GM12878 (cell line): ENCODE data around the gene KCNMB4. TPM values are rescaled to one million over a fixed set of nuclear protein-coding genes. Genes with fewer than 3 reads are reported as not detected.

Experiments
- ATAC-seq: fragments of 200-7000 bp; cut with Tn5 transposase; 3 replicates; pipeline ENCODE4 v1.9.1; 2020; ENCODE audit warnings: mild to moderate bottlenecking, moderate library complexity
- BruUV-seq: library from RNA; stranded (reverse); fragments of 400-500 nt; replicated peaks from 2 replicates; lab custom pipeline; 2021; lab: Mats Ljungman, UMichigan
- CTCF ChIA-PET: fragments of 300-600 bp; sonication (Branson Sonifier 250); formaldehyde crosslinking; extraction: SDS; loops from one replicate; lab custom pipeline; 2021; ENCODE audit warnings: inconsistent platforms; lab: Yijun Ruan, JAX
- POLR2A ChIA-PET: fragments of 350-600 bp; formaldehyde crosslinking; extraction: SDS; loops from one replicate; lab custom pipeline; 2021; ENCODE audit warnings: inconsistent platforms; lab: Charles Lee
- RAD21 ChIA-PET: fragments of 300-600 bp; sonication (Branson Sonifier 250); formaldehyde crosslinking; loops from one replicate; lab custom pipeline; 2023; ENCODE audit warnings: antibody characterized with exemption; ENCODE audit not compliant: unreplicated experiment; lab: Charles Lee
- SMC1A ChIA-PET: fragments of 300-600 bp; sonication (Branson Sonifier 250); formaldehyde crosslinking; loops from one replicate; lab custom pipeline; 2023; ENCODE audit not compliant: unreplicated experiment, uncharacterized antibody; lab: Charles Lee
- DNase-seq: peaks from one replicate; pipeline ENCODE4 v3.0.0-alpha.2; 2011; ENCODE audit warnings: low read depth, low spot score
- FAIRE-seq: peaks from 3 replicates; lab custom pipeline; 2011; peaks lifted over from hg19 to GRCh38; lab: Jason Lieb, UNC
- H2AFZ ChIP-seq: 2 replicates; pipeline ENCODE4 v1.6.0; 2011; ENCODE audit warnings: low read depth, low read length, control low read depth; ENCODE audit not compliant: control insufficient read depth
- H3K27ac ChIP-seq: 2 replicates; pipeline ENCODE4 v1.5.1; 2011; ENCODE audit warnings: control low read depth; ENCODE audit not compliant: control insufficient read depth, insufficient read depth
- H3K27me3 ChIP-seq, 2 experiments: replicated peaks in 1 of 2; 2 replicates each; pipeline versions ENCODE4 v1.6.0 to v1.6.1; 2011; ENCODE audit warnings: low read length in 1 of 2; ENCODE audit not compliant: control insufficient read depth in 2 of 2, insufficient read depth in 2 of 2
- H3K36me3 ChIP-seq, 2 experiments: 2 replicates each; pipeline ENCODE4 v1.5.1; 2011; ENCODE audit warnings: low read length in 1 of 2; ENCODE audit not compliant: control insufficient read depth in 2 of 2, insufficient read depth in 2 of 2
- H3K4me1 ChIP-seq: 2 replicates; pipeline ENCODE4 v1.6.1; 2011; ENCODE audit warnings: mild to moderate bottlenecking, low read length, moderate library complexity, mixed read lengths; ENCODE audit not compliant: control insufficient read depth, insufficient read depth
- H3K4me2 ChIP-seq: 2 replicates; pipeline ENCODE4 v1.6.0; 2011; ENCODE audit warnings: control low read depth; ENCODE audit not compliant: control insufficient read depth, insufficient read depth
- H3K4me3 ChIP-seq: fragments of 200-600 bp; sonication (generic); 2 replicates; pipeline ENCODE4 v1.5.1; 2016
- H3K79me2 ChIP-seq: 2 replicates; pipeline ENCODE4 v1.6.0; 2011; ENCODE audit warnings: low read length; ENCODE audit not compliant: control insufficient read depth, insufficient read depth
- H3K9ac ChIP-seq: 2 replicates; pipeline ENCODE4 v1.8.0; 2011; ENCODE audit warnings: low read length, control low read depth, mixed read lengths; ENCODE audit not compliant: control insufficient read depth, insufficient read depth
- H3K9me3 ChIP-seq: replicated peaks from 3 replicates; pipeline ENCODE4 v1.5.1; 2011; ENCODE audit warnings: mild to moderate bottlenecking, low read length; ENCODE audit not compliant: control insufficient read depth, insufficient read depth
- H4K20me1 ChIP-seq: 2 replicates; pipeline ENCODE4 v1.6.0; 2011; ENCODE audit not compliant: control insufficient read depth, insufficient read depth
- BCL11A ChIP-seq: IDR thresholded peaks from 2 replicates; pipeline ENCODE4 v1.6.1; 2011; ENCODE audit warnings: low read depth, low read length
- BHLHE40 ChIP-seq, 2 experiments: fragments of 450-650 bp in 1 of 2; IDR thresholded peaks; 2 replicates each; pipeline ENCODE4 v1.6.1; 2011 to 2017; ENCODE audit warnings: low read depth in 2 of 2, borderline replicate concordance in 1 of 2, improper control_type of control experiment in 1 of 2, low read length in 1 of 2, mild to moderate bottlenecking in 1 of 2
- CREM ChIP-seq: IDR thresholded peaks from 2 replicates; pipeline ENCODE4 v1.6.1; 2014; ENCODE audit warnings: antibody characterized with exemption, low read depth
- IRF4 ChIP-seq: IDR thresholded peaks from 2 replicates; pipeline ENCODE4 v1.6.1; 2011; ENCODE audit warnings: low read depth, low read length
- PAX5 ChIP-seq: IDR thresholded peaks from 2 replicates; pipeline ENCODE4 v1.6.1; 2011; ENCODE audit warnings: low read depth, low read length, borderline replicate concordance
- RUNX3 ChIP-seq: IDR thresholded peaks from 2 replicates; pipeline ENCODE4 v1.6.1; 2012; ENCODE audit warnings: low read length, inconsistent platforms
- SREBF2 ChIP-seq: IDR thresholded peaks from 2 replicates; pipeline ENCODE4 v1.6.1; 2012; ENCODE audit warnings: mild to moderate bottlenecking, low read length
- STAT3 ChIP-seq: IDR thresholded peaks from 2 replicates; pipeline ENCODE4 v1.6.1; 2011; ENCODE audit warnings: low read depth, low read length, improper control_type of control experiment
- SUZ12 ChIP-seq: fragments of 200-600 bp; sonication (generic); IDR thresholded peaks from one replicate; pipeline ENCODE4 v1.6.1; 2018; ENCODE audit warnings: antibody characterized with exemption, mild to moderate bottlenecking; ENCODE audit not compliant: unreplicated experiment
- TCF7 ChIP-seq: IDR thresholded peaks from 2 replicates; pipeline ENCODE4 v1.6.1; 2014; ENCODE audit warnings: antibody characterized with exemption, borderline replicate concordance
- ZNF384 ChIP-seq: IDR thresholded peaks from 2 replicates; pipeline ENCODE4 v1.6.1; 2012; ENCODE audit warnings: low read depth, mild to moderate bottlenecking, low read length, improper control_type of control experiment, borderline replicate concordance
- ZSCAN29 ChIP-seq: fragments of 450-650 bp; IDR thresholded peaks from 2 replicates; pipeline ENCODE4 v1.6.1; 2017; ENCODE audit warnings: mild to moderate bottlenecking, moderate library complexity
- ZZZ3 ChIP-seq: IDR thresholded peaks from 2 replicates; pipeline ENCODE4 v1.6.1; 2011; ENCODE audit warnings: low read depth; ENCODE audit not compliant: control insufficient read depth, insufficient read length
- WGBS: methylation state at CpG from one replicate; pipeline ENCODE4 v1.1.6; 2016; ENCODE audit warnings: low lambda C conversion rate; ENCODE audit not compliant: insufficient replicate concordance, insufficient coverage; ENCODE audit errors: missing lambda C conversion rate; 5-methylcytosine and 5-hydroxymethylcytosine counted together
- in situ Hi-C: fragments of 300-500 bp; cut with MboI; formaldehyde crosslinking; loops from 9 replicates; pipeline ENCODE4 v1.14.3; 2018; ENCODE audit warnings: mixed read lengths
- intact Hi-C: fragments of 100-400 bp; cut with micrococcal nuclease; formaldehyde crosslinking; loops from one replicate; pipeline ENCODE4 v1.14.2; 2022; ENCODE audit not compliant: unreplicated experiment
- polyA plus RNA-seq, 11 experiments: library from polyadenylated mRNA; depleted of rRNA in 4 of 11; unstranded in 6 of 11; stranded (reverse) in 5 of 11; fragments of >200 nt; fragmentation: Nextera tagmentation in 4 of 11; fragmentation: Illumina TruSeq in 1 of 11; extraction: Ambion mirVana in 4 of 11; extraction: Trizol in 1 of 11; gene quantifications; 1 replicate in 1 of 11; 2 replicates in 10 of 11; pipeline versions ENCODE4 v1.2.1 to v1.2.3, GENCODE V29; 2011 to 2016; ENCODE audit warnings: inconsistent platforms in 2 of 11, missing spikeins in 2 of 11, low read depth in 1 of 11
- total RNA-seq, 4 experiments: library from RNA; depleted of rRNA in 3 of 4; stranded (reverse); fragments of >200 nt in 3 of 4; fragmentation: Illumina TruSeq in 1 of 4; extraction: Trizol in 1 of 4; gene quantifications; 2 replicates each; pipeline versions ENCODE4 v1.2.1 to v1.2.3, GENCODE V29; 2013 to 2021
- TF ChIP-seq, protein P1 (sequence below): IDR thresholded peaks from 2 replicates; pipeline ENCODE4 v1.6.1; 2012; ENCODE audit warnings: low read depth, low read length, improper control_type of control experiment
- TF ChIP-seq, protein P2 (sequence below): fragments of 150-350 bp; IDR thresholded peaks from 2 replicates; pipeline ENCODE4 v1.6.1; 2014; ENCODE audit warnings: mild to moderate bottlenecking, low read depth, low read length

Gene KCNMB4
- total and polyA plus RNA-seq, 10 of the 15 experiments (the other 5 are each of a cell fraction or from before 2014, with no cell fraction given): 0.06 to 0.37 (median 0.16) TPM; not detected in 2

DNA sequence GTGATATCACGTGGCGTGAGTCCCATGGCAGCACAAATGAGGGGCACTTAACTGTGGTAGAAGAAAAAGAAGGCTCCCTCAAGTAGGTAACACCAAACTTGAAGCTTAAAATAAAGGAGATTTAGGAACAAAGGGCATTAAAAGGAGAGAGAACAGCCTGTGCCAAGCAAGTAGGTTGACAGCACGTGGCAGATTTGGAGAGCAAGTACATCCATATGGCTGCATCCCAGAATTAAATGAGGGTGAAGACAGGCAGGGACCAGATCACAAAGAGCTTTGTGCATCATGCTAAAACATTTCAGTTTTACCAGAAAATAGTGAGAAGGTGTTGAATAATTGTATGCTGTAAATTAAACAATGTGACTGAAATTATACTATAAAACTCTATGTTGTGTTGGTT, 32.8 kb downstream of the KCNMB4 start:
- Histone ChIP-seq H3K4me1 (no peaks in the 10 kb centered on the region), H3K36me3 (no peaks in the 10 kb centered on the region), H3K27me3 (no peaks in the 10 kb centered on the region), H4K20me1 (no peaks in the 10 kb centered on the region), H3K4me3 (no peak overlapping the region), H3K79me2 (no peaks in the 10 kb centered on the region), H3K9me3 (no peaks in the 10 kb centered on the region), H3K9ac (no peak overlapping the region), H3K4me2 (no peak overlapping the region), H3K27ac (no peak overlapping the region), H2AFZ (no peak overlapping the region)
- ATAC-seq (no peak), FAIRE-seq (no peak), DNase-seq (no peak)
- intact Hi-C loops (no loop called here), in situ Hi-C loops (no loop called here)
- BruUV-seq: no TSS peak
- ChIA-PET CTCF (interaction anchor here (0.7 to 0.9 kb wide), 3 partner anchors 14 to 499 kb away, joined by 3 read pairs; no protein-coding TSS in a partner anchor), RAD21 (no interaction called here), POLR2A (no interaction called here), SMC1A (interaction anchor here (1.2 to 1.5 kb wide), 2 partner anchors 8 to 497 kb away, joined by 3 to 6 read pairs; no protein-coding TSS in a partner anchor)
- WGBS: 52% methylated on average over 3 of the region's 3 CpGs
- TF ChIP-seq RUNX3 (no peak), SUZ12 (no peak), STAT3 (no peak), ZZZ3 (no peak), PAX5 (no peak), CREM (no peak), BCL11A (no peak), TCF7 (no peak), ZSCAN29 (no peak), BHLHE40 (IDR thresholded peaks at IDR 0.05; ENCODE audit: borderline replicate concordance in 1 of 2, low read depth in 2 of 2, low read length in 1 of 2) (no peak), SREBF2 (no peak), IRF4 (no peak), ZNF384 (no peak)
- TF ChIP-seq, protein P1, sequence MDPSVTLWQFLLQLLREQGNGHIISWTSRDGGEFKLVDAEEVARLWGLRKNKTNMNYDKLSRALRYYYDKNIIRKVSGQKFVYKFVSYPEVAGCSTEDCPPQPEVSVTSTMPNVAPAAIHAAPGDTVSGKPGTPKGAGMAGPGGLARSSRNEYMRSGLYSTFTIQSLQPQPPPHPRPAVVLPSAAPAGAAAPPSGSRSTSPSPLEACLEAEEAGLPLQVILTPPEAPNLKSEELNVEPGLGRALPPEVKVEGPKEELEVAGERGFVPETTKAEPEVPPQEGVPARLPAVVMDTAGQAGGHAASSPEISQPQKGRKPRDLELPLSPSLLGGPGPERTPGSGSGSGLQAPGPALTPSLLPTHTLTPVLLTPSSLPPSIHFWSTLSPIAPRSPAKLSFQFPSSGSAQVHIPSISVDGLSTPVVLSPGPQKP: no peak
- TF ChIP-seq, protein P2, sequence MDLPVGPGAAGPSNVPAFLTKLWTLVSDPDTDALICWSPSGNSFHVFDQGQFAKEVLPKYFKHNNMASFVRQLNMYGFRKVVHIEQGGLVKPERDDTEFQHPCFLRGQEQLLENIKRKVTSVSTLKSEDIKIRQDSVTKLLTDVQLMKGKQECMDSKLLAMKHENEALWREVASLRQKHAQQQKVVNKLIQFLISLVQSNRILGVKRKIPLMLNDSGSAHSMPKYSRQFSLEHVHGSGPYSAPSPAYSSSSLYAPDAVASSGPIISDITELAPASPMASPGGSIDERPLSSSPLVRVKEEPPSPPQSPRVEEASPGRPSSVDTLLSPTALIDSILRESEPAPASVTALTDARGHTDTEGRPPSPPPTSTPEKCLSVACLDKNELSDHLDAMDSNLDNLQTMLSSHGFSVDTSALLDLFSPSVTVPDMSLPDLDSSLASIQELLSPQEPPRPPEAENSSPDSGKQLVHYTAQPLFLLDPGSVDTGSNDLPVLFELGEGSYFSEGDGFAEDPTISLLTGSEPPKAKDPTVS: no peak
